Measurements from ENCODE around the gene EXOC3L1. TPM values are rescaled to one million over a fixed set of nuclear protein-coding genes. Genes with fewer than 3 reads are reported as not detected.
A peak's percentile ranks its signal among the peaks of the same experiment; 100 is the strongest.

Gene EXOC3L1
- total RNA-seq, 1 donor from 2014 or later: 0.45 TPM

DNA sequence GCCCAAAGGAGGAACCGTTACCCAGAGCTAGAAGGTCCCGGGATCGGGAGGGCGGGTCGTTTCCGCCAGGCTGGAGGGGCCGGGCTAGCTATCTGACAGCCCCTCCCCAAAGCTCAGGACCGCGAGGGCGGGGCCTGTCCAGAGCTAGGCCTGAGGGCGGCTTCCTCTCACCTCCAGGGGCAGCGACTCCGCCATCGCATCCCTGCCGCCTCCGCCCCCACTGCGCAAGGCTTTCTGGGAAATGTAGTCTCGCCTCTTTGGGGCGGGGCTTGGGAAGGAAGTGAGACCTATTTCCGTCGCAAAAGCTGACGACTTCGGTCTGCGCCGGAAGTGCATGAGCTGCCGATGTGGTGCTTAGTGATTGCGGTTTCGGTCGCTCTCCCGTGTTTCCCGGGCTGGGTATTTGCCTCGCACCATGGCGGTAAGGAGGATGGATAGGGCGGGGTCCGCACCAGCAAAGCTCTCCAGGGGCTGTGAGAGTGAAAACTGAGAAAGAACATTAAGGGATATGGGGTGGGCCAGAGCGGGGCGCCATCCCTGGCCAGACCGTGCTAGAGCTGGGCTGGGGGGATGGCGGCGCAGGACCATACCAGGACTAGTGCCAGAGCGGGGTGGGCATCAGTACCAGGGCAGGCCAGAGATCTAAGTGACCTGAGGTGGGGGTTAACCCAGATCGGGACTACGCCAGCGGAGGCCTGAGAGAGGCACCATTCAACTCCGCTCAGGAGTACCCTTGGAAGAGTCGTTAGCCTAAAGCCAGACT is 37.0 kb upstream of the EXOC3L1 start, which contains the start of gene TMEM208:
Gene TMEM208 (plus strand): TSS at position 327 of the 763 bp plus-strand sequence. CDS start 89 bp downstream, at position 416.
- FAIRE-seq (peak; percentile 77), DNase-seq (ENCODE audit: low read depth) (peak; percentile 95)
- Histone ChIP-seq H3K4me1 (ENCODE audit: insufficient read depth, low read length) (peaks cover 20% of the 10 kb centered on the region), H3K4me3 (ENCODE audit: insufficient read depth, low read depth, low read length) (peak within 1 kb of the TSS; percentile 92), H3K79me2 (ENCODE audit: insufficient read depth, low read length) (peaks cover 50% of the 10 kb centered on the region), H2AFZ (ENCODE audit: low read depth, low read length) (peak within 1 kb of the TSS; percentile 94), H3K36me3 (ENCODE audit: insufficient read depth, low read length) (peaks cover 35% of the 10 kb centered on the region), H3K9me3 (ENCODE audit: insufficient read depth, low read depth, low read length) (no peaks in the 10 kb centered on the region), H3K27me3 (ENCODE audit: insufficient read depth, low read length) (no peaks in the 10 kb centered on the region), H3K9ac (ENCODE audit: low read length) (peak within 1 kb of the TSS; percentile 96), H3K4me2 (ENCODE audit: low read length) (peak within 1 kb of the TSS; percentile 94), H3K27ac (ENCODE audit: low read depth, low read length) (peak within 1 kb of the TSS; percentile 80), H4K20me1 (ENCODE audit: insufficient read depth, low read length) (peaks cover 31% of the 10 kb centered on the region)
- Mint-ChIP-seq H3K4me1 (ENCODE audit: low read depth, unreplicated experiment) (peaks cover 3% of the 10 kb centered on the region), H3K9me3 (ENCODE audit: unreplicated experiment) (no peaks in the 10 kb centered on the region), H3K27me3 (ENCODE audit: low read depth, unreplicated experiment) (no peaks in the 10 kb centered on the region), H3K36me3 (ENCODE audit: low read depth, unreplicated experiment) (peaks cover 9% of the 10 kb centered on the region), H3K4me3 (ENCODE audit: unreplicated experiment) (peak within 1 kb of the TSS; percentile 99), H3K27ac (ENCODE audit: unreplicated experiment) (peak within 1 kb of the TSS; percentile 98)
- TF ChIP-seq EZH2 (IDR thresholded peaks at IDR 0.05; ENCODE audit: insufficient read depth, low read length): no peak
- TF ChIP-seq, protein P1, sequence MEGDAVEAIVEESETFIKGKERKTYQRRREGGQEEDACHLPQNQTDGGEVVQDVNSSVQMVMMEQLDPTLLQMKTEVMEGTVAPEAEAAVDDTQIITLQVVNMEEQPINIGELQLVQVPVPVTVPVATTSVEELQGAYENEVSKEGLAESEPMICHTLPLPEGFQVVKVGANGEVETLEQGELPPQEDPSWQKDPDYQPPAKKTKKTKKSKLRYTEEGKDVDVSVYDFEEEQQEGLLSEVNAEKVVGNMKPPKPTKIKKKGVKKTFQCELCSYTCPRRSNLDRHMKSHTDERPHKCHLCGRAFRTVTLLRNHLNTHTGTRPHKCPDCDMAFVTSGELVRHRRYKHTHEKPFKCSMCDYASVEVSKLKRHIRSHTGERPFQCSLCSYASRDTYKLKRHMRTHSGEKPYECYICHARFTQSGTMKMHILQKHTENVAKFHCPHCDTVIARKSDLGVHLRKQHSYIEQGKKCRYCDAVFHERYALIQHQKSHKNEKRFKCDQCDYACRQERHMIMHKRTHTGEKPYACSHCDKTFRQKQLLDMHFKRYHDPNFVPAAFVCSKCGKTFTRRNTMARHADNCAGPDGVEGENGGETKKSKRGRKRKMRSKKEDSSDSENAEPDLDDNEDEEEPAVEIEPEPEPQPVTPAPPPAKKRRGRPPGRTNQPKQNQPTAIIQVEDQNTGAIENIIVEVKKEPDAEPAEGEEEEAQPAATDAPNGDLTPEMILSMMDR (IDR thresholded peaks at IDR 0.05; ENCODE audit: insufficient read depth, low read depth, low read length): peak; percentile 6

DNA sequence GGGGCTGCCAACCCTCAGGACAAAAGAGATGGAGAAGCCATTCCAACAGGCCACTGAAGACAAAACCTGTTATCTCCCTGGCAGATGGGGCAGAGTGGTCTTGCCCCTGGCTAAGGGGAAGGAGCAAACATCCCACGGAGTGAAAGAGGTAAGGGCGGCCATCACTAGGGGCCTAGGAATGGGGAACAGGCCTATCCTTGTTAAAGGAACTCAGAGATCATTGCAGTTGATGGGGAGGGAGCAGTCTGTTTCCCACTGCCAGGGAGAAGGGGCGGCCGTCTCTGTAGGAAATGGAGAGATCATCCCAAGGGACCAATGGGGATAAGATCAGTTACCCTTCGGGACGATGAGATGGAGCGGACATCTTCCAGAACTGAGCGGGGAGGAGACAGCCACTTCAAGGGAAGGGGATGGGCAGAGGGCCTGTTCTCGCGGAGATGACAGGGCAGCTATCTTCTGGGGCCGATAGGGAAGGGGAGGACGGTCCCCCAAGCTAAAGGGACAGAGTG is 36.4 kb upstream of the EXOC3L1 start:
- H3K27me3 Mint-ChIP-seq (ENCODE audit: low read depth, unreplicated experiment): no peaks in the 10 kb centered on the region
- peaks cover 9% of the 10 kb centered on the region for H3K36me3 Mint-ChIP-seq (ENCODE audit: low read depth, unreplicated experiment)
- Histone ChIP-seq H3K27me3 (ENCODE audit: insufficient read depth, low read length) (no peaks in the 10 kb centered on the region), H3K79me2 (ENCODE audit: insufficient read depth, low read length) (peaks cover 50% of the 10 kb centered on the region), H3K9ac (ENCODE audit: low read length) (peak overlapping the region; percentile 96), H2AFZ (ENCODE audit: low read depth, low read length) (peak overlapping the region; percentile 94), H3K9me3 (ENCODE audit: insufficient read depth, low read depth, low read length) (no peaks in the 10 kb centered on the region), H3K4me2 (ENCODE audit: low read length) (peak overlapping the region; percentile 94), H4K20me1 (ENCODE audit: insufficient read depth, low read length) (peaks cover 29% of the 10 kb centered on the region), H3K4me3 (ENCODE audit: insufficient read depth, low read depth, low read length) (peak overlapping the region; percentile 92), H3K36me3 (ENCODE audit: insufficient read depth, low read length) (peaks cover 29% of the 10 kb centered on the region), H3K4me1 (ENCODE audit: insufficient read depth, low read length) (peaks cover 20% of the 10 kb centered on the region), H3K27ac (ENCODE audit: low read depth, low read length) (peak overlapping the region; percentile 54)
- H3K27ac Mint-ChIP-seq (ENCODE audit: unreplicated experiment): peak overlapping the region; percentile 58
- TF ChIP-seq, protein P1 (IDR thresholded peaks at IDR 0.05; ENCODE audit: insufficient read depth, low read depth, low read length): no peak
- TF ChIP-seq EZH2 (IDR thresholded peaks at IDR 0.05; ENCODE audit: insufficient read depth, low read length): no peak
- FAIRE-seq (no peak), DNase-seq (ENCODE audit: low read depth) (no peak)
- no peaks in the 10 kb centered on the region for H3K9me3 Mint-ChIP-seq (ENCODE audit: unreplicated experiment)
- H3K4me1 Mint-ChIP-seq (ENCODE audit: low read depth, unreplicated experiment): peaks cover 3% of the 10 kb centered on the region
- H3K4me3 Mint-ChIP-seq (ENCODE audit: unreplicated experiment): peak overlapping the region; percentile 99

All from astrocyte (in vitro differentiated cells and primary cell).